HL-60/S4 treated with phorbol 12-myristate 13-acetate at 8.2 ng/mL for 4 days and 3 days (cell line): Measurements from ENCODE around the gene MAPKAP1.
"Not testable (repeated sequence)": the region's sequence is repeated elsewhere in the genome, so short reads cannot be mapped to it uniquely, and the experiment has no call there.

Source experiments
- in situ Hi-C: fragments of 300-500 bp; cut with MboI; formaldehyde crosslinking; loops from 2 replicates; pipeline ENCODE4 v1.15.0; 2022; ENCODE audit warnings: low sequenced_read_pairs

Gene MAPKAP1

GRCh38 chr9:125611121-125611765, 95.8 kb downstream of the MAPKAP1 start:
- in situ Hi-C loops = no loop called here

- in situ Hi-C loops = no loop called here
These were observed 97.3 kb downstream of the MAPKAP1 start for GRCh38 chr9:125609744-125610143.

GRCh38 chr9:125608489-125609224, 98.4 kb downstream of the MAPKAP1 start:
- in situ Hi-C loops = no loop called here

GRCh38 chr9:125604196-125604595, 102.8 kb downstream of the MAPKAP1 start:
- in situ Hi-C loops = no loop called here

DNA sequence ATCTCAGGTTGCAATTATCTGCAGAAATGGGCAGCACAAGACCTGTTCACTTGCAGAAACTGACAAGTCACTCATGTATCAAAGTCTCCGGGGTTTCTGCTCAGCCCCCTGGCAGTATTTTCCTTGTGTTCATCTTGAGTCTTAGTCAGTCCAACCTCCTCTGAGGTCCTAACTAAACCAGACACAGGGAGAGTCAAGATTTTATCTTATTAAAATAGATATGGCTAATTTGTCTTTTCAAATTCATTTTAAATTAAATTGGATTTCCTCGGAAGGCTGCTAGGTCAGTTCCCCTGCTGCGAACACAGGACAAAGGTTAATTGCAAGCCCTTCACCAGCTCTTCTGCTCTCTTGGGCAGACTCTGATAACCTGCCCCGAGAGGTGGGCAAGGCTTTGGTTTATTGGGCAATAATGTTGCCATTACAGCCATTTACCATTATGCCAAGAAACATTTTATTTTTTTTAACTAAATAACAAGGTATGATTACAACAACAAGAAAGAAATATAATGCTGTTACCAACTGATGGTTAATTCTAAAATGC, 103.5 kb downstream of the MAPKAP1 start:
- in situ Hi-C loops = no loop called here

GRCh38 chr9:125601961-125602360, 105.0 kb downstream of the MAPKAP1 start:
- in situ Hi-C loops = no loop called here

DNA sequence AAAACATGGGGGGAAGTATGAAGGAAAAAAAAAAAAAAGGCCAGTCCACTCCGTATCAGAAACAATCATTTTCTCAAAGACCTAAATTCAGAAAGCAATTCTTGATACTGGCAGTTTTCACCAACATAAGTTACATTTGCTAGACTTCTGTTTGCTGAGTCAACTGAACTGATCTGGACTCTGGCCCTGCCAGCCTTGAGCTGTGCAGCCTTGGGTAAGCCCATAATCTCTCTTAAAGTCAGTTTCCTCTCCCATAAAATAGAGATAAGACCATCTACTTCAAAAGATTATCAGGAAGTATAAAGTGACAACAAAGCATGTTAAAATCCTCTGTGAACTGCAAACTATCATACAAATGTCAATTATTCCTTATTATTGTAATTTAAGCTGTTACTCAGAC, 106.8 kb downstream of the MAPKAP1 start:
- in situ Hi-C loops = no loop called here

DNA sequence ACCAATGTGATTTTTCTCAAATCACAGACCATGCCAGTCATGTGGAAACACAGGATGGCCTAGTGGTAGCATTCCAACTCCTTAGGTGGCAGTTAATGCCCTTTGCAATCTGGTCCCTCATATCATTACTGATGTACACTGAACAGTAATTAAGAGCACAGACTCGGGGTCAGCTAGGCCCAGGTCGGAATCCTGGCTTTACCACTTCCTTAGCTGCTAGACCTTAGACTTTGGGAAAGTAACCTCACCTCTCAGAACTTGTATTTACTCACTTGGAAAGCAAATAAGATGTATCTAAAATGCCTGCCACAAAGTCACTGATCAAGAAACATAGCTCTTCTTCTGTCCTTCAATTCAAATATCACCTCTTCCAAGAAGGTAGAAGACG, 112.8 kb downstream of the MAPKAP1 start:
- in situ Hi-C loops = no loop called here

DNA sequence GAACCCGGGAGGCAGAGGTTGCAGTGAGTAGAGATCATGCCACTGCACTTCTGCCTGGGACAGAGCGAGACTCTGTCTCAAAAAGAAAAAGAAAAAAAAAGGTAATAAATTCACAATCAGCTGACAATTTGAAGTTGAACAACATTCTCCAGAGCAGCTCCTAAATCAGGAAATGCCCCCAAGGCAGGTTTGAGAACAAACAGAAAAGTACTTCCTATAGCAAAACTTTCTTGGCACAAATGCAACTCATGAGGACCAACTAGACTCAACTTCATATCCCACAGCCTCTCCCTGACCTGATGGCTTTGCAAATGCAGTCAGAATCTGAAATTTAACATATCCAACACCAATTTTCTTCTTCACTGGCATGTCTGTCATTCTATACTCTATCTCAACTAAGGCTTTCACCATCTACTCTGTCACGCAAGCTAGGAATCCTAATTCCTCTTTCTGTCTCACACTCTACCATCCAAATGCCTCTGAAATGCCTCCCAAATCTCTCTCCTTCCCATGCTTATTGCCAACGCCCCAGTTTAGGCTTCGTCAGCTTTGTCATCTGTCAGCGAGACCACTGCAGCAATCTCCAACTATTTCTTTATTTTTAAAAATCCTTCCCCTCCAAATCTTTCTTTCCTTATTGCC, 113.3 kb downstream of the MAPKAP1 start:
- in situ Hi-C loops = no loop called here

DNA sequence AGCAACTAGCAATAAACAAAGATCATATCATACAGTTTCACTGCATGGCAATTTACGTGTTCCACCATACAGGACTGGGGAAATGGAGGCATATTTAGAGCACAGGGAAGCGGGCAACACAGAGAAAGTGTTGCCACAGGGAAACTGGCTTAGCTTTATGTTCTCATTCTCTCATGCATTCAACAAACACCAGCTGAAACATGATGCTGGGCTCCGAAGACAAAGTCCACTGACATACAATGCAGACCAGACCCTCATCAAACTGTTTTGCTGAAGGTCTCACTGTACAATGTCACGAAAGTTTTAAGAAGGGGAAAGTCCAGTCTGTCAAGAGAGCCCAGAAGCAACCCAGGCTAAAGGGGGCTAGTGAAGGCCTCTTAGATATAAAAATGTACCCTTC, 115.1 kb downstream of the MAPKAP1 start:
- in situ Hi-C loops = no loop called here

DNA sequence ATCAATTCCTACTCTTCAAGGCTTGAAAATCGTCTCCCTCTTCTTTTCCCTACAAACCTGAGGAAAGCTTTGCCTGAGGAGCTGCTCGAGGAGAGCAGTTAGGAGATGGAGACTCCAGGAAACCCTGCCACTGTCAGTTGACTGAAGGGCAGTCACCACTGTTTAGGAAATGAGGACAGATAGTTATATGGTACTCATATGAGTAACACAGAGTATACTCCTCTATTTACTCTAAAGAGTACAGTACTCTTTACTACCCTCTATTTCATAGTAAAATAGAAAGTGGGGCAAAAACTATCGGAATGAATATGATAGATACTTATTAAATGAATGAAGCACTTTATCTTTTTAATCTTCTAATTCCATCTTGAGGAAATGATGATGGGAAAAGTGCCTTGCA, 115.8 kb downstream of the MAPKAP1 start:
- in situ Hi-C loops = no loop called here

DNA sequence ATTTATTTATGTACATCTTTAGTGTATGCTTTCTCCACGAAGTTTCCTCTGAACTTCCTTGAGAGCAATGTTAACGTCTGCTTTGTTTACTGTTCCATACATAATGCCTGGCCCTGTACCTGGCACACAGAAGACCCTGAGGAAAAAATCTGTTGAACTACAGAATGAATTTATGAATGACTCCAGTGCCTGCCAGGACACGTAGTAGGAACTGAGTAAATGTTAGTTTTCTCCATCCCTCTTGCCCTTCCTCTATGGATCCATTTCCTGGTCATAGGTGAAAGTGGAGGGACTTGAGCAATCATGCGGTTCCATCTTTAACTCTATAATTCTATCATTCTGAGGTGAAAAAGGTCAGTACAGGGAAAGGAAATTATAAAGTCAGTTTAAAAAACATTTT, 117.7 kb downstream of the MAPKAP1 start:
- in situ Hi-C loops = no loop called here

- in situ Hi-C loops = no loop called here
These were observed 119.1 kb downstream of the MAPKAP1 start for GRCh38 chr9:125587819-125588460.

DNA sequence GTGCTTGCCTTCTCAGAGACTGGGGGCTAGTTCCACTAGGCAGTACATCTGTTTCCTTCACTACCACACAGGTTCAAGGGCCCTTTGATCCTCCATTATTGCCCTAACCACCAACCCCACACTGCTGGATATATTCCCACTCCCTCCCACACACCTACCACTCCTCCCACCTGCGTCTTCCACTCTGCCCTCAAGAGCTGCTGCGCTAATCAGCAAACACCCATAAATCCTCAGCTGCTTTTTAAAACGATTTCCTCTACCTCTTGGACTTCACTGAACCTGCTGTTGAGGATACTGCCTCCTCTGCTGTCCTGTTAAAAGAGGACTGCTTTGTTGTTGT, 120.9 kb downstream of the MAPKAP1 start:
- in situ Hi-C loops = no loop called here

GRCh38 chr9:125585503-125586171, 121.4 kb downstream of the MAPKAP1 start:
- in situ Hi-C loops = no loop called here

DNA sequence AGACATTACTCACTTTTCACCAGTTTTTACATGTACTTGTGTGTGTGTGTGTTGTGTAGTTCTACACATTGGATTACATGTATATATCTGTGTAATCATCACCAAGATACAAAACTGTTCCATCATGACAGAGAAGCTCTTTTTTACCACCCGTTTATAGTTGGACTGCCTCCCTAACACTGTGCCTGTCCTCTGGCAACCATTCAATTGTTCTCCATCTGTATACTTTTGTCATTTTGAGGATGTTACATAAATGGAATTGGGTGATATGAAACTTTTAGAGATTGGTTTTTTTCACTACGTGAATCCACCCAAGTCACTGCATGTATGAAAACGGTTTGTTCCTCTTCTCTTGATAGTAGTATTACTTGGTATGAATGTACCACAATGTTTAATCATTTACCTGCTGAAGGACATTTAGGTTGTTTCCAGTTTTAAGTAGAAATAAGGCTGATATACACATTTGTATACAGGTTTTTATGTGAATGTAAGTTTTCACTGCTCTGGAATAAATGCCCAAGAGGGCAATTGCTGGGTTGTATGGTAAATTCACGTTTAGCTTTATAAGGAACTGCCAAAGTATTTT, 126.2 kb downstream of the MAPKAP1 start:
- in situ Hi-C loops = no loop called here

DNA sequence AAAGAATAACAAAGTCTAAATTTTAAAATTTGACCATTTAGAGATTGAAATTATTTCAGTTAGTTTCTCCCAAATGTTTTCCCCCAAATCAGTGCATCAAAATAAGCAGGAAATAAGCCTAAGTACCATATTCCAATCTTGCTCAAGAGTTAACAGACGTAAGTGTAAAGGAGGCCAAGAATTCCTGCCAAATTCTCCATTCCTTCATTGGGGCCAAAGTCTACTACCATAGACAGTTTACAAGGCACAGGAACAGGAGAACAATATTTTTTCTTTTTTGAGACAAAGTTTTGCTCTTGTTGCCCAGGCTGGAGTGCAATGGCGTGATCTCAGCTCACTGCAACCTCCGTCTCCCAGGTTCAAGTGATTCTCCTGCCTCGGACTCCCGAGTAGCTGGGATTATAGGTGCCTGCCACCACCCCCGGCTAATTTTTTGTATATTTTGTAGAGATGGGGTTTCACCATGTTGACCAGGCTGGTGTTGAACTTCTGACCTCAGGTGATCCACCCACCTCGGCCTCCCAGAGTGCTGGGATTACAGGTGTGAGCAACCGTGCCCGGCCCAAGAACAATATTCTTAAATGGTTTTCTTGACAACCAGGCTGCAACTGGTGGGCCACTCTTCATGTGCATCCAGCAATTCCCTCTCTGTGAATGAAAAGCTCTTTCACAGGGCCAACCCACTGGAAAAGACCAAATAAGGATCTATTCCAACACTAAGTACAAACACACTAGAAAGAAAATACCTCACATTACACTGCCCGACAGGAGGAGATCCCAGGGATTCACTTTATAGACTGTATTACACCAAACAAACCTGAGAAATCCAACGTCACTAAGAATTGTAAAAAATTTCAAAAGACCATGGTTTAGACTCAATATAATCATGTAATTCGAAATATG, 127.7 kb downstream of the MAPKAP1 start:
- in situ Hi-C loops = no loop called here

- in situ Hi-C loops = no loop called here
These were observed 132.7 kb downstream of the MAPKAP1 start for GRCh38 chr9:125574126-125574877.

DNA sequence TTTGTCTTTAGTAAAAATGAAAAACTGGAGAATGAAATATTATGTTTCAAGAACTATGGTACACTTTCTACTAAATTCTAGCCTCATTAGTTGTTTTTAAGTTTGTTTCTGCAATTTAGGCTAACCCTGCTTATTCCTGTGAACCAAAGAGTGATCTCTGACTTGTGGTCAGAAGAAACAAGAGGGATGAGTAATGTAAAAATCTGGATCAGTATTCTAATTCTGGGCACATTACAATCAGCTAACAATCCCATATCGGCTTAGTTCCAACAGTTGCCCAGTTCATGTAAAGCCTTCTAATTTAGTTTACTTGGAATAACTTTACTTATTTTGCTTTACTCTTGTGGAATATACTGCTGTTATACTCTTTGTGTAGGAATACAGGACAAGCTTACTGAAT, 134.5 kb downstream of the MAPKAP1 start:
- in situ Hi-C loops = not testable (repeated sequence)
